Measurements from ENCODE around the gene ABLIM2.

ABLIM2 gene

GRCh38 chr4:8101213-8102075, 57.2 kb downstream of the ABLIM2 start:
- no peak for DNase-seq

GRCh38 chr4:8099981-8100464, 58.6 kb downstream of the ABLIM2 start:
- DNase-seq, result no peak

GRCh38 chr4:8098506-8098905, 60.1 kb downstream of the ABLIM2 start:
- DNase-seq, result no peak

- no peak for DNase-seq
Measured at GRCh38 chr4:8097721-8098345, 60.8 kb downstream of the ABLIM2 start.

GRCh38 chr4:8097141-8097541, 61.5 kb downstream of the ABLIM2 start:
- no peak for DNase-seq

GRCh38 chr4:8096690-8097061, 61.9 kb downstream of the ABLIM2 start:
- no peak for DNase-seq

GRCh38 chr4:8095956-8096689, 62.5 kb downstream of the ABLIM2 start:
- no peak for DNase-seq

GRCh38 chr4:8093587-8094274, 64.9 kb downstream of the ABLIM2 start:
- DNase-seq, result no peak

- no peak for DNase-seq
Measured at GRCh38 chr4:8092282-8092681, 66.3 kb downstream of the ABLIM2 start.

- no peak for DNase-seq
Measured at GRCh38 chr4:8090744-8091301, 67.8 kb downstream of the ABLIM2 start.

- DNase-seq, result no peak
Measured at GRCh38 chr4:8090312-8090711, 68.3 kb downstream of the ABLIM2 start.

GRCh38 chr4:8089862-8090261, 68.8 kb downstream of the ABLIM2 start:
- DNase-seq, result no peak

GRCh38 chr4:8088966-8089491, 69.6 kb downstream of the ABLIM2 start:
- no peak for DNase-seq

- no peak for DNase-seq
Measured at GRCh38 chr4:8087921-8088495, 70.6 kb downstream of the ABLIM2 start.

GRCh38 chr4:8086783-8087445, 71.7 kb downstream of the ABLIM2 start:
- DNase-seq, result no peak

GRCh38 chr4:8085491-8086117, 73.0 kb downstream of the ABLIM2 start:
- no peak for DNase-seq

GRCh38 chr4:8084712-8085490, 73.7 kb downstream of the ABLIM2 start:
- no peak for DNase-seq

GRCh38 chr4:8084031-8084660, 74.5 kb downstream of the ABLIM2 start:
- no peak for DNase-seq

- DNase-seq, result no peak
Measured at GRCh38 chr4:8083086-8083825, 75.4 kb downstream of the ABLIM2 start.

Data from DMS153 (cell line).